Suprapubic skin (tissue), 3 donors: Measurements from ENCODE around the gene DDX52.

Experiments
- CTCF ChIP-seq, 2 donors: fragments of 200-600 bp in 1 of 2; fragments of 450-650 bp in 1 of 2; sonication (generic) in 1 of 2; IDR thresholded peaks; one replicate each; pipeline ENCODE4 v1.5.1; 2016 to 2019; ENCODE audit warnings: antibody characterized with exemption in 2 of 2, mild to moderate bottlenecking in 1 of 2, moderate library complexity in 1 of 2
- POLR2AphosphoS5 ChIP-seq, 3 donors: sonication (generic); formaldehyde crosslinking; IDR thresholded peaks; one replicate each; pipeline ENCODE4 v1.6.1; 2017; ENCODE audit warnings: antibody characterized with exemption in 3 of 3

DNA sequence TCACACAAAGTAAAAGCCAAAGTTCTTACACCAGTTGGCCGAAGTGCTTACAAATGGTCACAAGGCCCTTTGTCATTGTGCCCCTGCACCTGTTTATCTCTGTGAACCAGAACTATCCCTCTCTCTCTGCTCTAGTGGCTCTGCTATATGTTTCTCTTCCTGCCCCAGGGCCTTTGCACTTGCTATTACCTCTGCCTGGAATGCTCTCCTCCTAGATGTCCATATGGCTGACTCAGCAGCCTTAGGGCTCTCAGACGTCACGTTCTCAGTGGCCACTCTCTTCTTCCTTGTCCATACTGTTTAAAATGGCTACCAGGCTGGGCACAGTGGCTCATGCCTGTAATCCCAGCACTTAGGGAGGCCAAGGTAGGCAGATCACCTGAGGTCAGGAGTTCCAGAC lies 38.8 kb upstream of the DDX52 start:
- no peak for TF ChIP-seq CTCF (IDR thresholded peaks at IDR 0.05)
- no peak for TF ChIP-seq POLR2AphosphoS5 (IDR thresholded peaks at IDR 0.05)
